ENCODE results near the gene F8A3. TPM values are rescaled to one million over a fixed set of nuclear protein-coding genes. Genes with fewer than 3 reads are reported as not detected.
"Not testable (repeated sequence)": the region's sequence is repeated elsewhere in the genome, so short reads cannot be mapped to it uniquely, and the experiment has no call there.

The F8A3 gene
- under 1 TPM; 0.40 to 0.50 TPM for total RNA-seq

DNA sequence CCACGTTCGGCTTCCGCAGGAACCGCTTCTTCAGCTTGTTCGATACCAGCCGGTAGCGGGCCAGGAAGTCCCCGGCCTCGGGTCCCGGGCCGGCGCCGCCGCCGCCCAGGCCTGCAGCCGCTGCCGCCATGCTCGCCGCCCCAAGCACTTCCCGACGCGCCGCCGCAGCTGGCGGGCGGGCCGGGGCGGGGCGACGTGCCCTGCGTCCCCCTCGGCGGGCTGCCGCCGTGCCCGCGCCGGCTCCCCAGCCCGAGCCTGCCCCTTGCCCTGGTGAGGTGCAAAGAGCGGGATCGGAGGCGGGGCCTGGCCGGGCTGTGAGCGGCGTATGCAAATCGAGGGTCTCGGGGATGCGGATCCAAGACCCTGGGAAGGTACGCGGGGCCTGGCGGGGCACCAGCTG lies at the start of gene F8A3:
F8A3 (minus strand) TSS at position 150 of the 400 bp plus-strand sequence; CDS start at position 130, 20 bp downstream.
- H3K4me3 Mint-ChIP-seq; H3K36me3 Mint-ChIP-seq (ENCODE audit: low read depth); DNase-seq; H3K4me1 Mint-ChIP-seq; H3K27me3 Mint-ChIP-seq; H3K9me3 Mint-ChIP-seq; POLR2A ChIA-PET; H3K27ac Mint-ChIP-seq; CTCF ChIA-PET: not testable (repeated sequence)

DNA sequence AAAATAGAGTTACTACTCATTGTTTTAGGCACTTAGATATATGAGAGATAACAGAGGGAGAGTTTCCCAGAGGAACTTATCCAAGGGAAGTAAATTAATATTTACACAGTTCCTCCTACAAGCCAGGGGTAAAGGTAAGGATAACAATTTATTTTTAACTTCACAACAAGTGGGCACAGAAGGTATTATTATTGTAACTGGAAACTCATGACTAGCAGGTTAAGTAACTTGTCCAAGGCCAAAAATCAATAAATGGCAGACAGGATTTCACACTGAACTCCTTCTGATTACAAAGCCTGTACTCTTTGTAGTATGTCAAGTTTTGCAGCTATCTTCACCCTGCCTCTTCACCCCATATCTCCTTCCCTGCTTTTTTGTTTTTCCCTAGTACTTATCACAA lies 46.9 kb upstream of the F8A3 start:
- Mint-ChIP-seq H3K27ac (no peak overlapping the region), H3K4me3 (no peak overlapping the region), H3K4me1 (no peaks in the 10 kb centered on the region), H3K36me3 (ENCODE audit: low read depth) (peaks cover 20% of the 10 kb centered on the region), H3K27me3 (no peaks in the 10 kb centered on the region), H3K9me3 (no peaks in the 10 kb centered on the region)
- ChIA-PET POLR2A (no interaction called here), CTCF (no interaction called here)
- DNase-seq = no peak

DNA sequence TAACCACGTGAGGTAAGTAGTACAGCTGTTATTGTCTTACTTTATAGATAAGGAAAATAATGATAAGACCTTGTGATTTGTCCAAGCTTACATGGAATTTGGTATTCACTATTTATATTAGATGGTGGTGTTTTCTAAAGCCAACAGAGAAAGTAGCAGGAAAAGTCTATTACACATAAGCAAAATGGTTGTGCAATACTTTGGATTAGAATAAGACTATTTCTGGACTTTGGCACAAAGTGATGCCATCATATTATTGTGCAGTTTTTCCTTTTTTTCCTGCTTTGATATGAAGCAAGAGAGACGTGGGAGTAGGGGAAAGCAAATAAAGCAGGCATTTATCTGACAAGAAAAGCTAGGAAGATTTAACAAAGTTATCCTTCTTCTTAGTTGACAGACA lies 36.7 kb upstream of the F8A3 start:
- H3K4me3 Mint-ChIP-seq; H3K36me3 Mint-ChIP-seq (ENCODE audit: low read depth); H3K4me1 Mint-ChIP-seq; POLR2A ChIA-PET; CTCF ChIA-PET; H3K27me3 Mint-ChIP-seq; DNase-seq; H3K9me3 Mint-ChIP-seq; H3K27ac Mint-ChIP-seq: not testable (repeated sequence)

DNA sequence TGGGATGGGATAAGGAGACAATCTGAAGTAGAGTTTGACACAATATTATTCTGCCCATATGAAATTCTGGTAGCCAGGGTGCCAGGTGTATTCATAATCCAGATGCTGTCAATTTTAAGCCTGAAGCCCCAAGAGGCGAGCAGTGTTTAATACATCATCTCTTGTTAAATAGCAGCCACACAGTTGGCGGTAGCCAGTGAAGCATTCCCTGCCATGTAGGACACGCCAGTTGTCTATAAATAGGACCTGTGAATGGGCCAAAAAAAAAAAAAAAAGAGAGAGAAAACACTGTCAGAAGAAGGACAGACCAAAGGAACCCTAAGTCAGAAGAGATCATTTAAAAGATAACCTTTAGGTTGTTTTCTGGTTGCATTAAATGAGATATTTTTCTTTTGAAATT lies 33.0 kb upstream of the F8A3 start:
- H3K36me3 Mint-ChIP-seq (ENCODE audit: low read depth); CTCF ChIA-PET; DNase-seq; H3K27ac Mint-ChIP-seq; H3K4me1 Mint-ChIP-seq; POLR2A ChIA-PET; H3K9me3 Mint-ChIP-seq; H3K4me3 Mint-ChIP-seq; H3K27me3 Mint-ChIP-seq: not testable (repeated sequence)

DNA sequence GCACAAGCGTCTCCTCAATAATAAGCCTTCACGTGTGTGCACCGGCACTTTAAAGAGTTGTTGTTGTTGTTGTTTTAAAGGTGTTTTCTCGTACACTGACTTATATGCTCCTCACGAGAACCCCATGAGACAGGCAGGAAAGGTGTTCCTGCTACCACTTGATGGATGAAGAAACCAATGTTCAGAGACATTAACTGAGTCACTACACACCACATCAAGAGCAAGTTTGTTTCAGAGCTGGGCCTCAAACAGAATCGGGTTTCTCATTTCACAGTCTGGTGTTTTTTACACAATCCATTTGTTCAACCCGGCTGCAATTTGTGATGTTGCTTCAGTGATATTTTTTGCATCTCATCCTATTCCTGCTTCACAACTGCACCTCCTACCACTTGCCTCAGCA lies 18.7 kb upstream of the F8A3 start:
- H3K36me3 Mint-ChIP-seq (ENCODE audit: low read depth); H3K9me3 Mint-ChIP-seq; H3K27ac Mint-ChIP-seq; DNase-seq; H3K4me1 Mint-ChIP-seq; H3K4me3 Mint-ChIP-seq; POLR2A ChIA-PET; H3K27me3 Mint-ChIP-seq; CTCF ChIA-PET: not testable (repeated sequence)

DNA sequence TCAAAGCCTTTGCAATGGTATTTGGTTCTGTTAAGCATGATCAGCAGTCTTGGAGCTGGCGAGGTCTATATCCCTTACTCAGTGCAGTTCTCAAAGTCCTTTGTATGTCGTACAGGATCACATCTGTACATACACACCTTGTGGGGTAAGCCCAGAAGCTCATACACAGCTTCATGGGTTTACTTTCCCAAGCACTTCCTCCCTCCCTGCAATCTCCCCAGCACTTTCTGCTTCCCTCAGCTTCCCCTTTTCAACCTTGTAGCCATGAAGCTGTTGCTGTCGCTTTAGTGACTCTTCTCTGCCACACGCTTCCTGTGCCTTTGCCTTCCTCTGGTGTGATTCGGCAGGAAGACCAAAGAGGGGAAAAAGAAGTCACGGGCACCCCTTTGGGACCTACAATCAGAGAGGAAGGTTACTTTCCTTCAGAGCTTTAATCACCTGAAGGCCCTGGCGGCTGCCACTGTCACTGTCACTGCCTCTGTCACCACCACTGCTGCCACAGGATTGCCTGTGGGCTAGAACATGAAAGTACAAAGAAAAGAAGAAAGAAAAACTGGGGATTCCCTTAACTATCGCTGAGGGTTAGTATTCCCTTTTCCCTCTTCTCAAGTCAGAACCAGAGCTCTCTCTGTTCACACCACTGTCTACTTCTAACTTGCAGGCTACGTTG lies 8.0 kb upstream of the F8A3 start:
- H3K27me3 Mint-ChIP-seq; H3K36me3 Mint-ChIP-seq (ENCODE audit: low read depth); H3K4me1 Mint-ChIP-seq; H3K4me3 Mint-ChIP-seq; CTCF ChIA-PET; DNase-seq; H3K27ac Mint-ChIP-seq; POLR2A ChIA-PET; H3K9me3 Mint-ChIP-seq: not testable (repeated sequence)

DNA sequence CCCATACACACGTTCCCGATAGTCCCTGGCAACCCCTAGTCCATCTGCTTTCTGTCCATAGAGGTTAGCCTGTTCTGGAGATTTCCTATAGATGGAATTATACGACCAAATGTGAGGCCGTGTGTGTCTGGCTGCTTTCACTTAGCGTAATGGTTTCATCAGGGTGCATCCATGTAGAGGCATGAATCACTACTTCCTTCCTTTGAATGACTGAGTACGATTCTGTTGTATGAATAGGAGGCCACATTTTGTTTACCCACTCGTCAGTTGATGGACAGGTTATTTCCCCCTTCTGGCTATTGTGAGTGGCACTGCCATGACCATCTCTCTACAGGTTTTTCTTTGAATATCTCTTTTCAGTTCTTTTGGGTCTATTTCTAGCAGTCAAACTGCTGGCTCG lies 2.1 kb upstream of the F8A3 start:
- H3K9me3 Mint-ChIP-seq; H3K27me3 Mint-ChIP-seq; CTCF ChIA-PET; H3K36me3 Mint-ChIP-seq (ENCODE audit: low read depth); H3K4me3 Mint-ChIP-seq; H3K27ac Mint-ChIP-seq; POLR2A ChIA-PET; H3K4me1 Mint-ChIP-seq; DNase-seq: not testable (repeated sequence)

DNA sequence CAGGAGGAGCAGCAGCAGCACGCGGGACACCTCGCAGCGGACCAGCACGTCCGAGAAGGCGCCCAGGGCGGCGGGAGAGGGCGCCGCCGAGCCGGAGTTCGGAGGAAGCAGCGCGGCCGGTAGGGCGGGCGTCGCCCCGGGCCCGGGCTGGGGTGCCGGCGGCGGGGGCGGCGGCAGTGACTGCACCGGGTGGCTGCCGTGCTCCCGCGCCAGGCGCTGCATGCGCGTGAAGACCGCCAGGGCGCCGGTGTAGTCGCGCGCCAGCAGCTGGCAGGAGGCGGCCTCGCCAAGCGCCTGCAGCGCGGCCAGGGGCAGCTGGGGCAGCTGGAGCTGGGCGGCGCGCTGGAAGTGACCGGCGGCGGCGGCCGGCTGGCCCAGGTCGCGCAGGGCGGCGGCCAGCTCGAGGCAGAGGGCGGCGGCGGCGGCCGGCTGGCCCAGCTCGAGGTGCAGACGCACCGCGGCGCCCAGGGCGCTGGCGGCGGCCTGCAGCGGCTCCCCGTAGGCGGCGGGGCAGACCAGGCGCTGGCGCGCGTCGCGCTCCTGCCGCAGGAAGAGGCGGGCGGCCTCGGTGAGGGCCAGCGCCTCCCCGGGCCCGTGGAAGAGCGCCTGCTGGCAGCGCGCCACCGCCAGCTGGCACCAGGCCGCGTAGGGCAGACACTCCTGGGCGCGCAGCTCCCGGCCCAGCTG lies 516 bp downstream of the F8A3 start:
- H3K4me3 Mint-ChIP-seq; POLR2A ChIA-PET; H3K36me3 Mint-ChIP-seq (ENCODE audit: low read depth); DNase-seq; H3K27me3 Mint-ChIP-seq; H3K4me1 Mint-ChIP-seq; H3K9me3 Mint-ChIP-seq; H3K27ac Mint-ChIP-seq; CTCF ChIA-PET: not testable (repeated sequence)

DNA sequence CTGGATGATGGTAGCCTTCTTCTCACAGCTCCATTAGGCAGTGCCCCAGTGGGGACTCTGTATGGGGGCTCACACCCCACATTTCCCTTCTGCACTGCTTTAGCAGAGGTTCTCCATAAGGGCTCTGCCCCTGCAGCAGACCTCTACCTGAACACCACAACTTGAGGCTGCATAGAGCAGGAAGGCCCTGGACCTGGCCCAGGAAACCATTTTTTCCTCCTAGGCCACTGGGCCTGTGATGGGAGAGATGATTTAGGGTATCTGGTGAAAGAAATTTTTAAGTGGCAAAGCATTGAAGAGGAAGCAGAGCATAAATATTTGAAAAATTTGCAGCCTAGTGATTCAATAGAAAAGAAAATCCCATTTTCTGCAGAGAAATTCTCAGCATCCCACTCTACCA lies 17.3 kb downstream of the F8A3 start:
- no peaks in the 10 kb centered on the region for H3K4me1 Mint-ChIP-seq
- CTCF ChIA-PET = no interaction called here
- no peak for DNase-seq
- no peak overlapping the region for H3K4me3 Mint-ChIP-seq
- peaks cover 14% of the 10 kb centered on the region for H3K9me3 Mint-ChIP-seq
- peaks cover 10% of the 10 kb centered on the region for H3K36me3 Mint-ChIP-seq (ENCODE audit: low read depth)
- POLR2A ChIA-PET = no interaction called here
- H3K27me3 Mint-ChIP-seq = no peaks in the 10 kb centered on the region
- H3K27ac Mint-ChIP-seq = no peak overlapping the region

DNA sequence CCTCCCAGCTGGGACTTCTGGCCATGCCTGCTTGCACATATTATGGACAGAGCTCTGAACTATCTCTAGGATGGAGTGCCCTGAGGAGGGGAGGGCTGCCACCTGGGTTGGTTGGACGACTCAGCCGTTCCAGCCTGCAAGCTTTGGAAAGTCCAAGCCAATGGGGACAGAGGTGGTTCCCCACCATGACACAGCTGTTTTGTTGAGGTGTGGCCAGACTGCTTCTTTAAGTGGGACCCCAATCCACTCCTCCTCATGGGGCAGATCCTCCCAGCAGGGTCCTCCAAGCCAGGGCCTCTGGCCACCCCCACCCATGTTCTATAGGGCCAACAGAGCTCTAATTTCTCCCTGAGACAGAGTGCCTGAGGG lies 22.7 kb downstream of the F8A3 start:
- no peaks in the 10 kb centered on the region for H3K4me1 Mint-ChIP-seq
- POLR2A ChIA-PET = no interaction called here
- no peak overlapping the region for H3K27ac Mint-ChIP-seq
- H3K36me3 Mint-ChIP-seq (ENCODE audit: low read depth) = peaks cover 4% of the 10 kb centered on the region
- H3K27me3 Mint-ChIP-seq = no peaks in the 10 kb centered on the region
- CTCF ChIA-PET = no interaction called here
- peaks cover 5% of the 10 kb centered on the region for H3K9me3 Mint-ChIP-seq
- H3K4me3 Mint-ChIP-seq = no peak overlapping the region
- DNase-seq = no peak

DNA sequence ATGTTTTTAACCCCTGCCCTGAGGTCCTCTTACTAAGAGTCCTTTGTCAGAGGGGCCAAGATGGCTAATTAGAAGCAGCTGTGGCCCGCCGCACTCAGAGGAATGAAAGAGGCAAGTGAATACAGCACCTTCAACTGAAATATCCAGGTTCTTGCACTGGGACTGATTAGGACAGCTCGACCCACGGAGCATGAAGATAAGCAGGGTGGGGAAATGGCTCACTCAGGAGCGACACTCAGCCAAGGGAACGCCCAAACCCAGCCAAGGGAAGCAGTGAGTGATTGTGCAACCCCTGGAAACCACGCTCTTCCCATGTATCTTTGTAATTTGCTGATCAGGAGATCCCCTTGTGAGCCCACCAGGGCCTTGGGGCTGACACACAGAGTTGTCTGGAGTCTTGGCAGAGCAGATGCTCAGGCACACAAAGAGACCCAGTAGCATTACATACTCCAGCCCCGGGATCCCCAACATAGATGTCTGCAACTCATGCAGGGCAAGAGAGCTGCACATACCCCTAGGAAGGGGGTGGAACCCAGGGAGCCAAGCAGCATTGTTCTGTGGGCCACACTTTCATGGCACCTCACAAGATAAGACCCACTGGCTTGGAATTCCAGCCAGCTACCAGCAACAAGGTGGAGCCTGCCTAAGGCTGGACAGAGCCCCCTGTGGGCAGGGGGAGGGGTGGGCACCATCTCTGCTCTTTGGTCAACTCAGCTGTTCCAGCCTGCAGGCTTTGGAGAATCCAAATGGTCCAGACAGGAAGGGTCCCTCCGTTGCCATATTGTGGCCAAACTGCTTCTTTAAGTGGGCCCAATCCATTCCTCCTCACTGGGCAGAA lies 23.3 kb downstream of the F8A3 start:
- ChIA-PET CTCF (no interaction called here), POLR2A (no interaction called here)
- H3K27me3 Mint-ChIP-seq = no peaks in the 10 kb centered on the region
- DNase-seq = no peak
- H3K27ac Mint-ChIP-seq = no peak overlapping the region
- H3K36me3 Mint-ChIP-seq (ENCODE audit: low read depth) = peaks cover 1% of the 10 kb centered on the region
- H3K9me3 Mint-ChIP-seq = peaks cover 5% of the 10 kb centered on the region
- H3K4me3 Mint-ChIP-seq = no peak overlapping the region
- H3K4me1 Mint-ChIP-seq = no peaks in the 10 kb centered on the region

DNA sequence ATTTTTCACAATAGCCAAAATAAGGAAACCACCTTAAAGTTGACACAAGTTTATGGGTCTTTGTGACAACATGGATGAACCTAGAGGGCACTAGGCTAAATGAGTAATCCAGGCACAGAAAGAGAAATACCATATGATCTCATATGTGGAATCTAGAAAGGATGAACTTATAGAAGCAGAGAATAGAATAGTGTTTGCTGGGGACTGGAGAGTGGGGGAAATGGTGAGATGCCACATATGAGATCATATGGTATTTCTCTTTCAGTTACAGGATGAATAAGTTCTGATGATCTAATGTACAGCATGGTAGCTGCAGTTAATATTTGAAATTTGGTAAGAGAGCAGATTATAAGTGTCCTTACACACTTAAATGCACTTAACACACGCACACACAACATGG lies 40.7 kb downstream of the F8A3 start:
- no peaks in the 10 kb centered on the region for H3K36me3 Mint-ChIP-seq (ENCODE audit: low read depth)
- ChIA-PET POLR2A (no interaction called here), CTCF (interaction anchor here (0.7 kb wide), 1 partner anchor 242 kb away, joined by 4 read pairs; no protein-coding TSS in a partner anchor)
- H3K9me3 Mint-ChIP-seq = no peaks in the 10 kb centered on the region
- H3K27me3 Mint-ChIP-seq = no peaks in the 10 kb centered on the region
- no peaks in the 10 kb centered on the region for H3K4me1 Mint-ChIP-seq
- H3K27ac Mint-ChIP-seq = no peak overlapping the region
- no peak for DNase-seq
- H3K4me3 Mint-ChIP-seq = no peak overlapping the region
